Kidney (tissue), 14 donors: ENCODE measurements around the gene PPP2R2C. TPM values are rescaled to one million over a fixed set of nuclear protein-coding genes. Genes with fewer than 3 reads are reported as not detected.

Experiments
- DNase-seq, 5 donors: peaks; one replicate each; pipeline ENCODE4 v3.0.0-alpha.2; 2013 to 2020
- FAIRE-seq: peaks from 2 replicates; lab custom pipeline; 2012; peaks lifted over from hg19 to GRCh38; lab: Jason Lieb, UNC
- H3K27ac ChIP-seq, 2 donors: one replicate each; pipeline ENCODE4 v1.7.0; 2013; ENCODE audit warnings: low read depth in 2 of 2, low read length in 2 of 2, inconsistent platforms in 1 of 2
- H3K27me3 ChIP-seq: one replicate; pipeline ENCODE4 v1.7.1; 2013; ENCODE audit warnings: low read length, inconsistent platforms; ENCODE audit not compliant: control insufficient read depth, insufficient read depth
- H3K36me3 ChIP-seq, 3 donors: one replicate each; pipeline versions ENCODE4 v1.7.0 to v1.7.1; 2013; ENCODE audit warnings: low read length in 3 of 3, control low read depth in 1 of 3, inconsistent platforms in 1 of 3; ENCODE audit not compliant: insufficient read depth in 3 of 3, control insufficient read depth in 2 of 3
- H3K4me1 ChIP-seq, 3 donors: one replicate each; pipeline versions ENCODE4 v1.7.0 to v1.7.1; 2013; ENCODE audit warnings: low read length in 3 of 3, inconsistent platforms in 1 of 3, low read depth in 1 of 3; ENCODE audit not compliant: control insufficient read depth in 2 of 3, insufficient read depth in 2 of 3
- H3K4me3 ChIP-seq, 3 donors: one replicate each; pipeline versions ENCODE4 v1.7.0 to v1.8.1; 2013; ENCODE audit warnings: low read length in 3 of 3, control low read depth in 1 of 3, inconsistent platforms in 1 of 3
- H3K9ac ChIP-seq, 3 donors: one replicate each; pipeline versions ENCODE4 v1.7.0 to v1.7.1; 2013; ENCODE audit warnings: low read length in 3 of 3, control low read depth in 1 of 3, inconsistent platforms in 1 of 3
- H3K9me3 ChIP-seq, 3 donors: one replicate each; pipeline versions ENCODE4 v1.7.0 to v1.7.1; 2013; ENCODE audit warnings: low read length in 3 of 3, control low read depth in 1 of 3, inconsistent platforms in 1 of 3; ENCODE audit not compliant: control insufficient read depth in 2 of 3, insufficient read depth in 1 of 3
- intact Hi-C: fragments of 100-400 bp; cut with DNase I; formaldehyde crosslinking; loops from one replicate; pipeline ENCODE4 v1.11.1; 2022
- polyA plus RNA-seq: library from polyadenylated mRNA; stranded (reverse); fragments of 350-450 nt; fragmentation: Illumina TruSeq; extraction: RNeasy Lipid Tissue Mini Kit (QIAGEN cat#74804); gene quantifications from one replicate; pipeline ENCODE4 v1.2.3, GENCODE V29; 2014; ENCODE audit warnings: low read depth, low replicate concordance; ENCODE audit not compliant: insufficient read depth
- total RNA-seq: library from RNA; stranded (reverse); fragmentation: NEBNext Ultra II Directional; extraction: Animal tissue kit (Norgen Biotek cat#: 25700); gene quantifications from one replicate; pipeline ENCODE4 v1.2.1, GENCODE V29; 2021
- TF ChIP-seq, protein P1 (sequence below): IDR thresholded peaks from 3 replicates; pipeline ENCODE4 v1.5.1; 2012; ENCODE audit warnings: mild to moderate bottlenecking, moderate library complexity, borderline replicate concordance; ENCODE audit not compliant: insufficient read depth; ENCODE audit errors: extremely low read depth
- donor health status: control.
- donor health status: control.
- donor health status: control.
- donor health status: control.
- donor health status: control.
- donor health status: DM: yes; HTN: yes; CAD: no.
- donor health status: Normal renal cell carcinoma (clear cell type).

Gene PPP2R2C
- total and polyA plus RNA-seq, 2 donors from 2014 or later: 0.39 to 0.82 TPM

DNA sequence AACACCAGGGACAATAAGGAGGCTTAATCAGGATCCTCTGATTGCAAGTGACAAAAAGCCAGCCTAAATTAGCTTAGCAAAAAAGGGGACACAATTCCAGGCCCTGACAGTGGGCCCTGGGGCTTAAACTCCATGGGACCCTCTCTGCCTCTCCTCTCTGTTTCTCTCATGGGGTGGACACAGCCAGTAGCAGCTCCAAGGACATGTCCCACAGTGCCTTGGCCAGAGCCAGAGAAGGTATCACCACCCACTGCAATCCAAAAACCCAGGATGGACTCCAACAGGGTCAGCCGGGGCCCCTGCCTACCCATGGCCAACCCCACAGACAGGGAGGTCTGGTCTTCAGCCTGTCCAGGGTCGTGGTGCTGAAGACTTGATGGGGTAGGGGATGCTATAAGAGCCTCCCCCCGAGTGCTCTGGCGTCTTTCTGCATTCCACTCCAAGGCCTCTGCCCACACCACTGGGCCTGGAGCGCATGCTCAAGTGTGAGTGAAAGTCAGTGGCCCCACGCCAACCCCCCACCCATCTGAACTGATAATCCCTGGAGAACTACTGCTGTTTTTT lies 19.7 kb upstream of the PPP2R2C start:
- Histone ChIP-seq H3K27me3 (no peaks in the 10 kb centered on the region), H3K4me1 (no peaks in the 10 kb centered on the region), H3K9me3 (peaks cover 0 to 17% (median 1%) of the 10 kb centered on the region in 3 donors), H3K4me3 (no peak overlapping the region), H3K36me3 (no peaks in the 10 kb centered on the region), H3K27ac (no peak overlapping the region), H3K9ac (no peak overlapping the region)
- intact Hi-C loops: no loop called here
- no peak for DNase-seq
- FAIRE-seq: no peak
- TF ChIP-seq, protein P1, sequence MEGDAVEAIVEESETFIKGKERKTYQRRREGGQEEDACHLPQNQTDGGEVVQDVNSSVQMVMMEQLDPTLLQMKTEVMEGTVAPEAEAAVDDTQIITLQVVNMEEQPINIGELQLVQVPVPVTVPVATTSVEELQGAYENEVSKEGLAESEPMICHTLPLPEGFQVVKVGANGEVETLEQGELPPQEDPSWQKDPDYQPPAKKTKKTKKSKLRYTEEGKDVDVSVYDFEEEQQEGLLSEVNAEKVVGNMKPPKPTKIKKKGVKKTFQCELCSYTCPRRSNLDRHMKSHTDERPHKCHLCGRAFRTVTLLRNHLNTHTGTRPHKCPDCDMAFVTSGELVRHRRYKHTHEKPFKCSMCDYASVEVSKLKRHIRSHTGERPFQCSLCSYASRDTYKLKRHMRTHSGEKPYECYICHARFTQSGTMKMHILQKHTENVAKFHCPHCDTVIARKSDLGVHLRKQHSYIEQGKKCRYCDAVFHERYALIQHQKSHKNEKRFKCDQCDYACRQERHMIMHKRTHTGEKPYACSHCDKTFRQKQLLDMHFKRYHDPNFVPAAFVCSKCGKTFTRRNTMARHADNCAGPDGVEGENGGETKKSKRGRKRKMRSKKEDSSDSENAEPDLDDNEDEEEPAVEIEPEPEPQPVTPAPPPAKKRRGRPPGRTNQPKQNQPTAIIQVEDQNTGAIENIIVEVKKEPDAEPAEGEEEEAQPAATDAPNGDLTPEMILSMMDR: no peak

DNA sequence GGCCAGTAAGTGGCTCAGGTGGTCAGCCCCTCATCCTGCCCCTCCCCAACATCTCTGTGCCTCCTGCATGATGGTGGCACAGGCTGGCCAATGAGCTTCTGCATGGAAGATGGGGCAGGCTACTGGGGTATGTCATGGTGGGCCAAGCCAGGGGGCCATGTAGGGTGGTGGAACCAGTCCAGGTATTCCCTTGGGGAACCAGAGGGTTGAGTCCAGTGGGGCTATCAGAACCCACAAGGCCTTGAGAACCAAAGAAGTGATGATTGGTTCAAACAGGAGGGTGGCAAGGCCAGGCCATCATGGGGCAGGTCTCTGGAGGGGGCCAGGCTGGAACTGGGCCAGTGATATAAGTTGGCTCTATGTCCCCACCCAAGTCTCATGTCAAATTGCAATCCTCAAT lies 18.8 kb upstream of the PPP2R2C start:
- no peak overlapping the region for H3K27ac ChIP-seq
- no peak overlapping the region for H3K4me3 ChIP-seq
- H3K36me3 ChIP-seq: no peaks in the 10 kb centered on the region
- H3K9ac ChIP-seq: no peak overlapping the region
- H3K27me3 ChIP-seq: no peaks in the 10 kb centered on the region
- DNase-seq: no peak
- H3K9me3 ChIP-seq: peaks cover 0 to 21% (median 1%) of the 10 kb centered on the region in 3 donors
- intact Hi-C loops: no loop called here
- TF ChIP-seq, protein P1: no peak
- FAIRE-seq: no peak
- no peaks in the 10 kb centered on the region for H3K4me1 ChIP-seq

DNA sequence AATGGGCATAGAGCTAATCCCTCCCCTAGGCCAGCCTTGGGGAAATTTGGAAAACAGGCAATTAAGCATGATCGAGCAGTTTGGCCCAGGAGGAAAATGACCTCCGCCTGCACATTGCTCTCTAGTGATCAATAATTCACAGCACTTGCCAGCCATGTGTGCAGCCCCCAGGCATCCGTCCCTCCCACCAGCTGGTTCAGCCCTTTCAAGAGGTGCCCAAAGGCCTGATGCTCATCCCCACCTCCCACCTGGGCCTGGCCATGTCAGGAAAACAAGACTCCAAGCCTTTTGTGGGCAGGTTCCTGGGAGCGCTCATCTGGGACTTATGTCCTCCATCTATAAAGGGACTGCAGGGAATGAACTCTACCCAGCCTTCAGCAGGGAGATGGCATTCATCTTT lies 17.5 kb upstream of the PPP2R2C start:
- intact Hi-C loops: no loop called here
- Histone ChIP-seq H3K27ac (no peak overlapping the region), H3K27me3 (no peaks in the 10 kb centered on the region), H3K4me3 (no peak overlapping the region), H3K9me3 (peaks cover 0 to 21% (median 1%) of the 10 kb centered on the region in 3 donors), H3K9ac (no peak overlapping the region), H3K36me3 (no peaks in the 10 kb centered on the region), H3K4me1 (no peaks in the 10 kb centered on the region)
- DNase-seq: no peak
- FAIRE-seq: no peak
- TF ChIP-seq, protein P1: no peak

DNA sequence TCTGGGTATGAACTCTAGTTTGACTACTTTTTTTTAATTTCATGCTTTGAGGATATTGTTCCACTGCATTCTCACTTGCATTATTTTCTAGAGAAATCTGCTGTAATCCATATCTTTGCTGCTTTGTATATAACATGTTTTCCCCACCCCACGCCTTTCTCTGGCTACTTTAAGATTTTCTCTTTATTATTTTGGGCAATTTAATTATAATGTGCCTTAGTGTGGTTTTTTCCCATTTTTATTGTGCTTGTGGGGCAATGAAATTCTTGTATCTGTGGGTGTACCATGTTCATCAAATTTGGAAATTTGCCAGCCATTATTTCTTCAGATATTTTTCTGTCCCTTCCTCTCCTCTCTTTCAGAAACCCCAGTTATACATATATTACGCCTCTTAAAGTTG lies 15.1 kb upstream of the PPP2R2C start:
- peaks cover 0 to 21% (median 1%) of the 10 kb centered on the region in 3 donors for H3K9me3 ChIP-seq
- no peak for FAIRE-seq
- intact Hi-C loops: no loop called here

More for the DNA sequence above, 15.1 kb upstream of the PPP2R2C start:
- H3K4me1 ChIP-seq: no peaks in the 10 kb centered on the region
- H3K27me3 ChIP-seq: no peaks in the 10 kb centered on the region
- TF ChIP-seq, protein P1: no peak
- no peak for DNase-seq
- no peak overlapping the region for H3K4me3 ChIP-seq
- H3K9ac ChIP-seq: no peak overlapping the region
- H3K36me3 ChIP-seq: no peaks in the 10 kb centered on the region
- H3K27ac ChIP-seq: no peak overlapping the region
